DND-41 (cell line): ENCODE measurements around the gene SNAPC3.

ENCODE experiments used
- CTCF ChIP-seq: IDR thresholded peaks from 2 replicates; pipeline ENCODE4 v1.5.1; 2012; ENCODE audit warnings: borderline replicate concordance, low read length, moderate library complexity, mild to moderate bottlenecking; ENCODE audit not compliant: poor library complexity, severe bottlenecking; ENCODE audit errors: extremely low read depth
- EZH2 ChIP-seq: IDR thresholded peaks from 3 replicates; pipeline ENCODE4 v1.6.1; 2012; ENCODE audit warnings: borderline replicate concordance, low read depth, mild to moderate bottlenecking, moderate library complexity, low read length, inconsistent platforms; ENCODE audit not compliant: severe bottlenecking

DNA sequence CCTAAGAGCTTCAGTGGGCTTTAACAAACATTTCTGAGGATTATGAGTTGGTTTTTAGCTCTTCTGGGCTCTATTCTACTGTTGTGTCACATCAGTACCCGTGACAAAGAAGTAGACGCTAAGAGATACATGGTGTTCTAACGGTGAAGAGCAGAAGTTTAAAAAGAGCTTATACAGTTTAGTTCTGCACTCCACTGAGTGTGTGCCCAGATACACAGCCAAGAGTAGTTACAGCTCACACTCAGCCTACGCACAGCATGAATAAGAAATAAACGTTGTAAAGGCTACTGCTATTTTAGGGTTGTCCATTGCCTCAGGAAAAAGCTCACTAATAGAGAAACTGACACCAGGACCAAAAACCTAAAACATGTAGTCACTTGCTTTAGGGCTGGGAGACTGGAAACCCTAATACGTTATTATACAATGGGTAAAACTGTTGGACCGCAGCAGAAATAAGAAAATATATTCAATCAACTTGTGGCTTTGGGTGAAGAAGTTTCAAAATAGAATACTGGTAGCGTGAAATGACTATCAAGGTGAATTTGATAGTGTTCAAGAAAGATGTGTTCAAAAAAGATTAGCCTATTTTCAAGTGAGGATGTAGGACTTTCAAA lies 53.4 kb downstream of the SNAPC3 start:
- TF ChIP-seq CTCF: no peak
- no peak for TF ChIP-seq EZH2
